ENCODE results near the gene KCND3. TPM values are rescaled to one million over a fixed set of nuclear protein-coding genes. Genes with fewer than 3 reads are reported as not detected.

KCND3 gene
- total and polyA plus RNA-seq, 2 experiments from 2014 or later, result 0.10 to 0.18 TPM

DNA sequence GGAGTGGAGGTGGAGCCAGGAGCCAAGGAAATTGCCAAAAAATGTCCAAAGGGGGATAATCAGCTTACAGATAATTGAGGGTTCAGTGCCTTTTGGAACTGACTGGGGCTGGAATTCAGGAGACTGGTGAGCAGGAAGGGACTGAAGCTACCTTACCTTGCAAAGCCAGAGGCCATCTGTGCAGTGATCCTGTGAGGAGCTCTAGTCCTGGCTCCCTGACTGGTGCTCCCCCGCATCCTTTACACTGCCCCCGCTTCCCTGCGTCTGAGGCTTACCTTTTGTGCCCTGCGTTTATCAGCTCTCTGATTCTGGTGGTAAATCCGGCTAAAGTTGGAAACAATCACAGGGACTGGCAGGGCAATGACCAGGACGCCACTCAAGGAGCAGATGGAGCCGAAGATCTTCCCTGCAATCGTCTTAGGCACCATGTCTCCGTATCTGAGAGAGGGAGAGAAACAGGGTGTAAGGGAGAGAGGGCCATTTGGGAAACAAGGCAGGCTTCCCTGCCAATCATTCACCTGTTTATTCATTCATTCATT lies 202.7 kb downstream of the KCND3 start:
- TF ChIP-seq, protein P1, sequence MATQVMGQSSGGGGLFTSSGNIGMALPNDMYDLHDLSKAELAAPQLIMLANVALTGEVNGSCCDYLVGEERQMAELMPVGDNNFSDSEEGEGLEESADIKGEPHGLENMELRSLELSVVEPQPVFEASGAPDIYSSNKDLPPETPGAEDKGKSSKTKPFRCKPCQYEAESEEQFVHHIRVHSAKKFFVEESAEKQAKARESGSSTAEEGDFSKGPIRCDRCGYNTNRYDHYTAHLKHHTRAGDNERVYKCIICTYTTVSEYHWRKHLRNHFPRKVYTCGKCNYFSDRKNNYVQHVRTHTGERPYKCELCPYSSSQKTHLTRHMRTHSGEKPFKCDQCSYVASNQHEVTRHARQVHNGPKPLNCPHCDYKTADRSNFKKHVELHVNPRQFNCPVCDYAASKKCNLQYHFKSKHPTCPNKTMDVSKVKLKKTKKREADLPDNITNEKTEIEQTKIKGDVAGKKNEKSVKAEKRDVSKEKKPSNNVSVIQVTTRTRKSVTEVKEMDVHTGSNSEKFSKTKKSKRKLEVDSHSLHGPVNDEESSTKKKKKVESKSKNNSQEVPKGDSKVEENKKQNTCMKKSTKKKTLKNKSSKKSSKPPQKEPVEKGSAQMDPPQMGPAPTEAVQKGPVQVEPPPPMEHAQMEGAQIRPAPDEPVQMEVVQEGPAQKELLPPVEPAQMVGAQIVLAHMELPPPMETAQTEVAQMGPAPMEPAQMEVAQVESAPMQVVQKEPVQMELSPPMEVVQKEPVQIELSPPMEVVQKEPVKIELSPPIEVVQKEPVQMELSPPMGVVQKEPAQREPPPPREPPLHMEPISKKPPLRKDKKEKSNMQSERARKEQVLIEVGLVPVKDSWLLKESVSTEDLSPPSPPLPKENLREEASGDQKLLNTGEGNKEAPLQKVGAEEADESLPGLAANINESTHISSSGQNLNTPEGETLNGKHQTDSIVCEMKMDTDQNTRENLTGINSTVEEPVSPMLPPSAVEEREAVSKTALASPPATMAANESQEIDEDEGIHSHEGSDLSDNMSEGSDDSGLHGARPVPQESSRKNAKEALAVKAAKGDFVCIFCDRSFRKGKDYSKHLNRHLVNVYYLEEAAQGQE (IDR thresholded peaks at IDR 0.05; ENCODE audit: unreplicated experiment), result no peak
- Mint-ChIP-seq H3K27ac (no peak overlapping the region), H3K4me3 (no peak overlapping the region), H3K27me3 (ENCODE audit: insufficient read depth, low read depth, poor library complexity) (no peaks in the 10 kb centered on the region), H3K9me3 (no peaks in the 10 kb centered on the region), H3K36me3 (ENCODE audit: low read depth) (no peaks in the 10 kb centered on the region), H3K4me1 (peaks cover 5% of the 10 kb centered on the region; the same call in 2 of the 3 replicates)
- no peak overlapping the region for H3K27ac ChIP-seq (ENCODE audit: low read depth)
- DNase-seq (ENCODE audit: low spot score) (no peak), ATAC-seq (no peak)
- no peaks in the 10 kb centered on the region for H3K79me2 ChIP-seq (replicated peaks; ENCODE audit: insufficient read depth)
- no peaks in the 10 kb centered on the region for H4K20me1 ChIP-seq (replicated peaks; ENCODE audit: insufficient read depth)
- H3F3A ChIP-seq (replicated peaks; ENCODE audit: low read depth), result no peaks in the 10 kb centered on the region
- H2AFZ ChIP-seq, result peak overlapping the region; percentile 14; the same call in 1 of the 2 replicates
- H3K36me3 ChIP-seq (ENCODE audit: insufficient read depth), result no peaks in the 10 kb centered on the region
- H3K4me3 ChIP-seq, result no peak overlapping the region
- no peaks in the 10 kb centered on the region; the same call in none of the 2 replicates for H3K9me2 ChIP-seq (ENCODE audit: insufficient read depth)
- no peak overlapping the region for H3K4me2 ChIP-seq
- H3K27me3 ChIP-seq (ENCODE audit: insufficient read depth), result no peaks in the 10 kb centered on the region
- no peaks in the 10 kb centered on the region for H3K4me1 ChIP-seq (ENCODE audit: insufficient read depth)

DNA sequence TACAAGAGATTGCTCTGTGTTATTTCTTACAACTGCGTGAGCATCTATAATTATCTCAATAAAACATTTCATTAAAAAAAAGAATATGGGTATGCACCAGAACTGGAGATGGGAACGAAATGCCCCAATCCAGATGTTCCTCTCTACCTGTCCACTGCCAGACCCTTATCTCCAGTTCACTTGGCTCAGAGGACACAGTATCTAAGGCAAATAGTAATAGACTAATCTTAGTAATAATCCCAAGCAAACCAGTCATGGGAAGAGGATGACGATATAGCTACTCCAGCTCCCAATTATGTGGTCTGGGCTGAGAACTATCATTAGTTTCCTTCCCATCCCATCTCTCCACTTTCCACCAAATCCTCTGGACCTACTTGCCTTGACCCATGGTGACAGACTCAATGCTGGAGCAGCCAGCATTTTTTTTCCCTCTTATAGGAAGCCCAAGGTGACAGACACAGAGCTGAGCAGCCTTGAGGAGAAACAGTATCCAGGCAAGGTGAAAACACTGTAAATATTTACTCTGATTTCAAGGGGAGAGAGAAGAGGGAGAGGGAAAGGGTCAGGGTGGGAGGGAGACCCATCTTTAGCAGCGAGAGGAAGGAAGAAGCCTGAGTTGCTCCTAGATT lies 205.1 kb downstream of the KCND3 start:
- Mint-ChIP-seq H3K4me1 (peaks cover 5% of the 10 kb centered on the region; the same call in 2 of the 3 replicates), H3K36me3 (ENCODE audit: low read depth) (no peaks in the 10 kb centered on the region), H3K27me3 (ENCODE audit: insufficient read depth, low read depth, poor library complexity) (no peaks in the 10 kb centered on the region), H3K27ac (no peak overlapping the region), H3K4me3 (no peak overlapping the region), H3K9me3 (no peaks in the 10 kb centered on the region)
- H3K4me1 ChIP-seq (ENCODE audit: insufficient read depth), result no peaks in the 10 kb centered on the region
- no peaks in the 10 kb centered on the region for H4K20me1 ChIP-seq (replicated peaks; ENCODE audit: insufficient read depth)
- H3K9me2 ChIP-seq (ENCODE audit: insufficient read depth), result peaks cover 7% of the 10 kb centered on the region
- no peak overlapping the region for H3K4me2 ChIP-seq
- H3K36me3 ChIP-seq (ENCODE audit: insufficient read depth), result no peaks in the 10 kb centered on the region
- no peaks in the 10 kb centered on the region for H3K27me3 ChIP-seq (ENCODE audit: insufficient read depth)
- H3K27ac ChIP-seq (ENCODE audit: low read depth), result no peak overlapping the region
- no peaks in the 10 kb centered on the region for H3F3A ChIP-seq (replicated peaks; ENCODE audit: low read depth)
- no peak for TF ChIP-seq STAT1 (IDR thresholded peaks at IDR 0.05; ENCODE audit: unreplicated experiment)
- TF ChIP-seq ZNF331 (CRISPR knock-in tag; IDR thresholded peaks at IDR 0.05; ENCODE audit: low read depth), result no peak
- TF ChIP-seq EZH2phosphoT487 (IDR thresholded peaks at IDR 0.05; ENCODE audit: unreplicated experiment), result no peak
- DNase-seq (ENCODE audit: low spot score) (no peak), ATAC-seq (no peak)
- no peak overlapping the region for H2AFZ ChIP-seq
- H3K79me2 ChIP-seq (replicated peaks; ENCODE audit: insufficient read depth), result no peaks in the 10 kb centered on the region
- no peak overlapping the region for H3K4me3 ChIP-seq

DNA sequence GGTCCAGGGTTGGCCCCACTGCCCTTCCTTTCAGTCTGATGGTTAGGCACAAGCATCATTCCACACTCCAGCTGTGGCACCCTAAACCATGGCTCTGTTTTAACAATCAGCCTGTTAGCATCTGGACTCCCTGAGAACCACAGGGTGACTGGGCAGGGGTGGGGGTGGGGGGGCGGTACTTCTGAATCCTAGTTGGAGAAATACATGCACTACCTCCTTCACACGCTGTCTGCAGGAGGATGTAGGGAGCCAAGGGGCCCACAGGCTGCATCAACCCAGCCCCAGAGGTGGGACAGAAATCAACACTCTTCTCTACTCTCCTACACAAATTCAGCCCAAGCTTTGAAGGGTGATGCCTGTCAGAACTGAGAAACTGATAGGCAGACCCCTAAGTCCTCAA lies 209.9 kb downstream of the KCND3 start:
- Mint-ChIP-seq H3K4me3 (no peak overlapping the region), H3K27ac (no peak overlapping the region), H3K9me3 (no peaks in the 10 kb centered on the region; the same call in 1 of the 3 replicates), H3K36me3 (ENCODE audit: low read depth) (no peaks in the 10 kb centered on the region), H3K4me1 (peaks cover 25% of the 10 kb centered on the region; the same call in 2 of the 3 replicates), H3K27me3 (ENCODE audit: insufficient read depth, low read depth, poor library complexity) (peaks cover 1% of the 10 kb centered on the region)
- no peak overlapping the region for H3K27ac ChIP-seq (ENCODE audit: low read depth)
- no peak for ATAC-seq
- H3K36me3 ChIP-seq (ENCODE audit: insufficient read depth), result no peaks in the 10 kb centered on the region
- TF ChIP-seq STAT1 (IDR thresholded peaks at IDR 0.05; ENCODE audit: unreplicated experiment), result no peak
- no peak for TF ChIP-seq ZNF331 (CRISPR knock-in tag; IDR thresholded peaks at IDR 0.05; ENCODE audit: low read depth)
- TF ChIP-seq, protein P2, sequence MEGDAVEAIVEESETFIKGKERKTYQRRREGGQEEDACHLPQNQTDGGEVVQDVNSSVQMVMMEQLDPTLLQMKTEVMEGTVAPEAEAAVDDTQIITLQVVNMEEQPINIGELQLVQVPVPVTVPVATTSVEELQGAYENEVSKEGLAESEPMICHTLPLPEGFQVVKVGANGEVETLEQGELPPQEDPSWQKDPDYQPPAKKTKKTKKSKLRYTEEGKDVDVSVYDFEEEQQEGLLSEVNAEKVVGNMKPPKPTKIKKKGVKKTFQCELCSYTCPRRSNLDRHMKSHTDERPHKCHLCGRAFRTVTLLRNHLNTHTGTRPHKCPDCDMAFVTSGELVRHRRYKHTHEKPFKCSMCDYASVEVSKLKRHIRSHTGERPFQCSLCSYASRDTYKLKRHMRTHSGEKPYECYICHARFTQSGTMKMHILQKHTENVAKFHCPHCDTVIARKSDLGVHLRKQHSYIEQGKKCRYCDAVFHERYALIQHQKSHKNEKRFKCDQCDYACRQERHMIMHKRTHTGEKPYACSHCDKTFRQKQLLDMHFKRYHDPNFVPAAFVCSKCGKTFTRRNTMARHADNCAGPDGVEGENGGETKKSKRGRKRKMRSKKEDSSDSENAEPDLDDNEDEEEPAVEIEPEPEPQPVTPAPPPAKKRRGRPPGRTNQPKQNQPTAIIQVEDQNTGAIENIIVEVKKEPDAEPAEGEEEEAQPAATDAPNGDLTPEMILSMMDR (conservative IDR thresholded peaks at IDR 0.05; ENCODE audit: low read depth in 2 of 2), result no peak
- TF ChIP-seq, protein P3, sequence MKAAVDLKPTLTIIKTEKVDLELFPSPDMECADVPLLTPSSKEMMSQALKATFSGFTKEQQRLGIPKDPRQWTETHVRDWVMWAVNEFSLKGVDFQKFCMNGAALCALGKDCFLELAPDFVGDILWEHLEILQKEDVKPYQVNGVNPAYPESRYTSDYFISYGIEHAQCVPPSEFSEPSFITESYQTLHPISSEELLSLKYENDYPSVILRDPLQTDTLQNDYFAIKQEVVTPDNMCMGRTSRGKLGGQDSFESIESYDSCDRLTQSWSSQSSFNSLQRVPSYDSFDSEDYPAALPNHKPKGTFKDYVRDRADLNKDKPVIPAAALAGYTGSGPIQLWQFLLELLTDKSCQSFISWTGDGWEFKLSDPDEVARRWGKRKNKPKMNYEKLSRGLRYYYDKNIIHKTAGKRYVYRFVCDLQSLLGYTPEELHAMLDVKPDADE (IDR thresholded peaks at IDR 0.05), result no peak
- no peak for TF ChIP-seq NANOG (IDR thresholded peaks at IDR 0.05; ENCODE audit: borderline replicate concordance)
- no peak for TF ChIP-seq JUNB (IDR thresholded peaks at IDR 0.05; ENCODE audit: unreplicated experiment)
- H3K79me2 ChIP-seq (replicated peaks; ENCODE audit: insufficient read depth), result no peaks in the 10 kb centered on the region
- no peaks in the 10 kb centered on the region for H3K27me3 ChIP-seq (ENCODE audit: insufficient read depth)
- no peak overlapping the region for H2AFZ ChIP-seq
- no peak overlapping the region for H3K4me2 ChIP-seq
- peaks cover 3% of the 10 kb centered on the region; the same call in 1 of the 2 replicates for H3K4me1 ChIP-seq (ENCODE audit: insufficient read depth)
- no peaks in the 10 kb centered on the region for H3F3A ChIP-seq (replicated peaks; ENCODE audit: low read depth)
- H3K9me2 ChIP-seq (ENCODE audit: insufficient read depth), result peaks cover 15% of the 10 kb centered on the region
- DNase-seq (ENCODE audit: low spot score), result no peak
- H4K20me1 ChIP-seq (replicated peaks; ENCODE audit: insufficient read depth), result no peaks in the 10 kb centered on the region
- H3K4me3 ChIP-seq, result no peak overlapping the region
